NCI-H2081 (cell line): Measurements from ENCODE around the gene SPATA4.

ENCODE experiments used
- DNase-seq, 2 experiments: peaks; one replicate each; lab custom pipeline; 2025; lab: John Stamatoyannopoulos, UW

Gene SPATA4

GRCh38 chr4:176189891-176190795, 5.2 kb downstream of the SPATA4 start:
- DNase-seq, result no peak

DNA sequence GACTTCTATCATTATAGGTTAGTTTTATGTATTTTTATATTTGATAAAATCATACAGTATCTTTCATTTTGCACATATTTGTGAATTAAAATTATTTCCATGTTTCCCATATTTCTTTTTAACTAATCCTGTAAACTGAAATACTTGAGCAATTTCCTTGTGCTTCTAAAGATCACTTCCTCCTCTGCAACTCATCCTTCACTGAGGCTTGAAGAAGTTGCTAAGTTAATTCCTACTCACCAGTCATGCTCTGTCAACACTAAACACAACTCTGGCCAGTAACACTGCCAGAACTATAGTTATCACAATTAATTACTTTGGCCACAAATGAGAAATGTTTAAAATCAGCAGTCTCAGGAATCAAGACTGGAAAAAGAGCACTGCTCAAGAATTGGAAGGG, 6.7 kb downstream of the SPATA4 start:
- no peak for DNase-seq

DNA sequence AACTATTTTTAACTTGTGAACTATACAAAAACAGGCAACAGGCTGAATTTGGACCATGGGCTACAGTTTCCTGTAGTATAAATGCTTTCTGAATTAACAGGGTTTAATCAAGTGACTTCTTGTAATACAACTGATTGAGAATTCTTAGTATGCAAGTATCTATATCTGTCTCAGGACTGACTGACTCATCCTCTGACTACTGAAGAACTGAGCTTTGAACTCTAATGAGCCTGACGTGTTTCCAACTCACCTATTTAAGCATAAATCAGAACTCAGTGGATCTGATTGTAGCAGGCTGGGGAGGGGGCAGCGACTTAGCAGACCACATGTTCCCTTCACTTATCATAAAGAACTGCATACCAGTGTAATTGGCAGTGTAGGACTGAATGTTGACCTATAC, 7.8 kb downstream of the SPATA4 start:
- no peak for DNase-seq

DNA sequence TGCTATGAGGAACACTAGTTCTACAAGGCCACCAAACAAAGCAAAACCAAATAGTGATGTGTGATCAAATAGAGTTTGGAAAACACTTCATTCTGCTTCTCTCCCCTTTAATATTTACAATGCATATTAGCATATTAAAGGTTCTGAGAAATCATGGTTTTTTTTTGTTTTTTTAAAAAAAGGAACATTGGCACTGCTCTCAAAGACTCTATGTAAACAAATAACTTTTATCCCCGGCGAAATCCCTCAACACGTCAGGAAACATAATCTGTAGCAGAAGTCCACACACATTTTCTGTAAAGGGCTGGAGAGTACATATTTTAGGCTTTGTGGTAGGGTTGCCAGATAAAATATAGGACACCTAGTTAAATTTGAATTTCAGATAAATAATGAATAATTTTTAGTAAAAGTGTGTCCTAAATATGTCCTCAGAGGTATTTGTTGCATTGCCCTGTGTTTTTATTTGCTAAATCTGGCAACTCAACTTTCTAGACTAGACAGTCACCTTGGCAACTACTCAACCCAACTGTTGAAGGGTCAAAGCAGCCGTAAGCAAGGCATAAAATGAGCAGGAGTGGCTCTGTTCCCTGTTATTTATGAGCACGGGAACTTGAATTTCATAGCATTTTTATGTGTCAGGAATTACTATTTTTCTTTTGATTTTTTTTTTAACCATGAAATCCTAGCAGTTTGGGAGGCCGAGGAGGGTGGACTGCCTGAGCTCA, 8.6 kb downstream of the SPATA4 start:
- no peak for DNase-seq

DNA sequence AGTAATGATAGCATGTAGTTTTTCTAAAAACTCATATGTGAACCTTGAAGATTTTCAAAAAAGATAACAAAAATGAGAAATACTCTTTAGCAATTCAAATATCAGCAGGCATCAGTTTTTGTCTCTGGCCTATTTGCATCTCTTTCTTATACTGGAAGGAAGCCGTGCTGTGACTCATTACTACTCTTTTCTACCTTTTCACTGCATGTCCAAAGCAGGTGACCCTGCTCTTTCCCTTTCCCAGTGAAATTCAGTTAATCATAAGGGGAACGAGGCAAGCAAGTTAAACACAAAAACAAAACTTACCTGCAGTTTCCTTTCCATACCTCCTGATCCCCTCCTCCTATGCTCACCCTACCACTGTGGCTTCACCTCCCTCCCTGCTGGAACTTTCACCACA, 9.3 kb downstream of the SPATA4 start:
- DNase-seq, result no peak

DNA sequence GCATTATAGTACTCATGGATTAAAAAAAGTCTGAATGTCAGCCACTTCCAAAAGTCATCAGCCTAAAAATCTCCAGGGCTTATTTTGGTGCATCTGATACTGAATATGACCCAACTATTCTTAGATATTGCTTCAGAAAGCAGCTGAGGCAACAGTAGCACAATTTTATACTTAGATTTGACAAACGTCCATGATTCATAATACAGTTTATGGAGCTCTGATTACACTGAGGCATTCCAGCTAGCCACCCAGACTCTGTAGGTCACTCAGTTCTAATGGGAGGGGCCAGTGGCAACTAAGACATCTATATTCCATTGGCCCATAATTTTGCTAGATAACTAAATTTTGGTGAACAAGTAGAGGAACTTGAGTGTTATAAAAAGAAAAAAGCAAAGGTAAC, 10.3 kb downstream of the SPATA4 start:
- no peak for DNase-seq

GRCh38 chr4:176163041-176163440, 32.3 kb downstream of the SPATA4 start:
- DNase-seq, result no peak

- DNase-seq, result no peak
Observed at GRCh38 chr4:176156656-176157055, 38.7 kb downstream of the SPATA4 start.

GRCh38 chr4:176153124-176153523, 42.3 kb downstream of the SPATA4 start:
- no peak for DNase-seq

- DNase-seq, result no peak
Observed at GRCh38 chr4:176150704-176151103, 44.7 kb downstream of the SPATA4 start.

- peak in 1 of 2 experiments; percentile 0 for DNase-seq
Observed at GRCh38 chr4:176150356-176150682, 45.1 kb downstream of the SPATA4 start.

DNA sequence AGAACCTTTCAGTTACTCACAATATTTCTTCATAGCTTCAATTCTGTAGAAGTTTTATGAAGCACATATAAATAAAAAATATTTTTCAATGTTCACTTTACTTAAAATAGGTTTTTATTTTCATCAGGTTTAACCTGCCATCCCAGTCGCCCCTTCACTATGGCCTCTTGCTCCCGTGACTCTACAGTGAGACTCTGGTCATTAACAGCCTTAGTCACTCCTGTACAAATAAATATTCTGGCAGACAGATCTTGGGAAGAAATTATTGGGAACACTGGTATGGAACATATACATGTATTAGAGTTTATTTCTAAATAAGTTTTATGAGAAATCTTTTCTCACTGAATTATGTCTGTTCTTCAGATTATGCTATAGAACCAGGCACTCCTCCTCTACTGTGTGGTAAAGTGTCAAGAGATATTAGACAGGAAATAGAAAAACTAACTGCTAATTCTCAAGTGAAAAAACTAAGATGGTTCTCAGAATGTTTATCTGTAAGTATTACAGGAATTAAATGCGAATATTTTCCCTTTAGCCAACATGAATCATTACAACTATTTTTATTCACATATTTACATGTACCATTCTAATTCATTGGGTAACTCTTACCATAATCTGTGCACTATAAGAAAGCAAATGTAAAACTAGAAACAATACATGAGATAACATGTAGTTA, 45.6 kb downstream of the SPATA4 start:
- DNase-seq, result no peak

DNA sequence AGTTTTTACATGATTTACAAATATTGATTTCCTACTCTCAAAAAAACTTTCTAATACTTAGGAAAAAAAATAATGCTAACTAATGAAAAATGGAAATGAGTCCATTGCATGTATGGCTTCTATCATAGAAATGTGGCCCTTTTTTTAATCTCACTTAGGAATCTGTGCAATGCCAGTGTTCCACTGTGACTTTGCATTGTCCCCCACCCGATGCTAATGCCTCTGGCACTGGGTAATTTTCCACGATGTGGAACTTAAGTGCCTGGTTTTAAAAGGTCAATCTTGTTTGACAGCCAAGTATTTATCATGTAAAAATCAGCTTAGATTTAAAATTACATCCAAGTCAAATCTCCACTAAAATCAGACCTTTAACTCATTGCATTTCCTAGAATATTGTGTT, 53.1 kb downstream of the SPATA4 start:
- no peak for DNase-seq

GRCh38 chr4:176139518-176139917, 55.9 kb downstream of the SPATA4 start:
- no peak for DNase-seq

DNA sequence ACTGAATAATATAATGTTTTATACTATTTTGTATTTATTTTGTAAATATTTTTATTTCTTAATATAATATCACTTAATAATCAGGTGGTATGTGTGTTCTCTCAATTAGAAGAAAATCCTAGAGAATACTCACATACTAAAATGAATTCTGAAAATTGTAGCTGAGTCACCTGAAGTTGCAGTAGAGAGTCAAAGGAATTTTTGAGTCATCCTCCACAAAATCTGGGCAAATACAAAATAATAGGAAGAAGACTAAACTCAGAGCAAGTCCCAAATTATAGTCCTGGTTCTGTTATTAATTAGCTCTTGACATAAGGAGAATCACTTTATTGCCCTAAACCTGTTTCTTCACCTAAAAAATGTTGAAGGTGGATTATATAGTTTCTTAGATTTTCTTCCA, 57.8 kb downstream of the SPATA4 start:
- no peak for DNase-seq

DNA sequence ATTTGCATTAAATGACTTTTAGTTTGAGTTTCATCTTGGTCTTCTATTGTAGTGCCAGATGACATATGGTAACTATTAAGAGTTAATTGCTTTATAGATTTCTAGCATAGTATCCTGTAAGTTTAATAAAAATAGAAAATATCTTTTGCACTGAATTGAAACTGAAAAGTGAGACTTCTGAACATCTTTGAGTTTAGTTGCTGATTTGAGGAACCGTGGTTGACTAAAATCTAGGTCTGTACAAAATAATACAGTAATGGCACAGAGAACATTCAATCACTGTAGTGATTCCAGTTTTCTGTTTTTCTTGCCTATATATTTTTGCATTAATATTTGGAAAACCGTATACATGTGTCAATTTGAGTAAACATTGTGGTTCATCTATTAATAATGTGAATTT, 60.7 kb downstream of the SPATA4 start:
- DNase-seq, result no peak
